Right atrium auricular region (tissue), 2 donors: ENCODE results near the gene ATAT1. TPM values are rescaled to one million over a fixed set of nuclear protein-coding genes. Genes with fewer than 3 reads are reported as not detected.

Source experiments
- DNase-seq: peaks from one replicate; pipeline ENCODE4 v3.0.0-alpha.2; 2019; ENCODE audit warnings: low spot score
- H3K27ac ChIP-seq, 2 donors: fragments of 200-600 bp; sonication (generic); 1 replicate in 1 of 2; 2 replicates in 1 of 2; pipeline ENCODE4 v1.5.1; 2016 to 2019
- H3K27me3 ChIP-seq, 2 donors: fragments of 200-600 bp; sonication (generic); one replicate each; pipeline versions ENCODE4 v1.5.1 to v1.6.0; 2017 to 2019
- H3K36me3 ChIP-seq: fragments of 200-600 bp; sonication (generic); one replicate; pipeline ENCODE4 v1.5.1; 2016
- H3K4me1 ChIP-seq, 2 donors: fragments of 200-600 bp; sonication (generic); one replicate each; pipeline versions ENCODE4 v1.5.1 to v1.6.0; 2017 to 2019
- H3K4me3 ChIP-seq, 2 donors: fragments of 200-600 bp; sonication (generic); 1 replicate in 1 of 2; 2 replicates in 1 of 2; pipeline ENCODE4 v1.5.1; 2017 to 2019; ENCODE audit warnings: mild to moderate bottlenecking in 1 of 2, moderate library complexity in 1 of 2
- H3K9me3 ChIP-seq, 2 donors: fragments of 200-600 bp; sonication (generic); one replicate each; pipeline ENCODE4 v1.5.1; 2019
- CTCF ChIP-seq, 2 donors: fragments of 200-600 bp; sonication (generic); IDR thresholded peaks; one replicate each; pipeline ENCODE4 v1.5.1; 2019; ENCODE audit warnings: antibody characterized with exemption in 2 of 2
- total RNA-seq, 2 donors: library from RNA; depleted of rRNA; stranded (reverse); fragments of >200 nt; gene quantifications; one replicate each; pipeline ENCODE4 v1.1.0, GENCODE V29; 2016

ATAT1 gene
- total RNA-seq, 2 donors from 2014 or later = 1.6 to 1.8 TPM

DNA sequence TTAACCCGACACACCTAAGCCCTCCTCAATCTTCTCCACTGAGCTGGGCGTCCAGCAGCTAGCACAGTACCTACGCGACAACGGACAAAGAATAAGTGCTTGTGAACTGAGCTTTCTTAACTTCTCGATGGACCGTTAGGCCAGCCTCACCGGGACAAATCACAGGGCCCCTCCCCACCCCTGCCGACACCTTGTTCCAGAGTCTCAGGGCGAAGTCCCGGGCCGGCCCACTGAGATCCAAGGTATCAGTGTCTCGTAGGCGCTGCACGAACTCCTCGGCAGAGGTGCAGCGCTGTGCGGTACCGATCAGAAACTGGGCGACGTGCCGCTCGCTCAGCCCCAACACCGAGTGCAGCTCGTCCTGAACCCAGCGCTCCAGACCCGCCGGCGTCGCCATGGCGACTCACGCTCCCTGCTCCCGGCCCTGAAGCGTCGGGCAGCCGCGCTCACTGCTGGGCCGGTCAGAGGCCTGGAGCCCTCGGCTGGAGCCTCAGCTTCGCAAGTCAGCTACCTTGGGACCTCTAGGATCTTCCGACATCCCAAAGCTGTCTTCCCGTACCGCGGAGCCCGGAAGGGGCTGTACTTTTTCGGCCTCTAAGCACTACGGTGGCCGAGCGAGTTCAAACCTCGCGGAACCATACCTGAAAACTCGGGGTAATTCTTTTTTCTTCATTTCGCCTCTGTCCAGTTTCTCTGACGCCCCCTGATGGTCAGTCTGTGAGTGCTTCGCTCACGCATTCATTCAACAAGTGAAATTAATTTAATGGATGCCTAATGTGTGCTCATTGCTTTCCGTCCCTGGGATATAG is 46.0 kb downstream of the ATAT1 start, which contains the start of gene DHX16:
TSS of gene DHX16 (minus strand) at position 562 of the 809 bp plus-strand sequence. CDS start at position 397, 165 bp downstream.
- Histone ChIP-seq H3K27me3 (no peaks in the 10 kb centered on the region), H3K27ac (peak within 1 kb of the TSS; percentile 78 to 79), H3K4me1 (peaks cover 0 to 20% of the 10 kb centered on the region in 2 donors), H3K4me3 (peak within 1 kb of the TSS; percentile 85 to 92), H3K9me3 (no peaks in the 10 kb centered on the region), H3K36me3 (peaks cover 43% of the 10 kb centered on the region)
- peak; percentile 97 for DNase-seq
- TF ChIP-seq CTCF (IDR thresholded peaks at IDR 0.05) = peak; percentile 82 to 91

DNA sequence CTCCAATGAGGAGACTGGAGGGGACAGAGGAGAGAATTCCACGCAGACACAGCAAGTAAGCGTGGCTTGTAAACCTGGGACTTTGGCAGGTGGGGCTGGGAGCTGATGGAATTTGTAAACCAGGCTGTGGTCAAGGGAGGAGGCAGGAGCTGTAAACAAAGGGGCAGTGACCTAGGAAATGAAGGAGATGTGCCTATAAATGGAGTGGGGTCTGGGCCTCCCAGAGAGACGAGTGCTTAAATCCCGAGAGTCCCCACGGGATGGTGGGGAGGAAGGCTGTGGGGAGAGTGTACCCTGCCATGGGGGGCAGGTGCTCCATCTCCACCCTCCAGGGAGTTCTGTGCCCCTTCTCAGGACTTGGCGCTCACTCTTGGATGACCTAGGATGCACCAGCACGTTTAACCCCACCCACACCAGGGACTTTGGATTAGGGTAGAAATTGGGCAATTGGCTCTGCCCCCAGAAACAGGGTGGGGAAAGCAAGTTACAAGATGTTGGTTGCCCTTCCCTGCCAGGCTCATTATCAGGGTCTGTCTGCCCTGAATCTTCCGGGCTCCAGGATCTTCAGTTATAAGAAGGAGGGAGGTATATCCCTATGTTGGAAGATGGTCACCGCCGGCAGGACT is 50.1 kb downstream of the ATAT1 start:
- Histone ChIP-seq H3K9me3 (no peaks in the 10 kb centered on the region), H3K27me3 (no peaks in the 10 kb centered on the region), H3K4me3 (no peak overlapping the region), H3K27ac (no peak overlapping the region), H3K36me3 (peaks cover 49% of the 10 kb centered on the region), H3K4me1 (peaks cover 0 to 39% of the 10 kb centered on the region in 2 donors)
- TF ChIP-seq CTCF (IDR thresholded peaks at IDR 0.05) = no peak
- DNase-seq = no peak

DNA sequence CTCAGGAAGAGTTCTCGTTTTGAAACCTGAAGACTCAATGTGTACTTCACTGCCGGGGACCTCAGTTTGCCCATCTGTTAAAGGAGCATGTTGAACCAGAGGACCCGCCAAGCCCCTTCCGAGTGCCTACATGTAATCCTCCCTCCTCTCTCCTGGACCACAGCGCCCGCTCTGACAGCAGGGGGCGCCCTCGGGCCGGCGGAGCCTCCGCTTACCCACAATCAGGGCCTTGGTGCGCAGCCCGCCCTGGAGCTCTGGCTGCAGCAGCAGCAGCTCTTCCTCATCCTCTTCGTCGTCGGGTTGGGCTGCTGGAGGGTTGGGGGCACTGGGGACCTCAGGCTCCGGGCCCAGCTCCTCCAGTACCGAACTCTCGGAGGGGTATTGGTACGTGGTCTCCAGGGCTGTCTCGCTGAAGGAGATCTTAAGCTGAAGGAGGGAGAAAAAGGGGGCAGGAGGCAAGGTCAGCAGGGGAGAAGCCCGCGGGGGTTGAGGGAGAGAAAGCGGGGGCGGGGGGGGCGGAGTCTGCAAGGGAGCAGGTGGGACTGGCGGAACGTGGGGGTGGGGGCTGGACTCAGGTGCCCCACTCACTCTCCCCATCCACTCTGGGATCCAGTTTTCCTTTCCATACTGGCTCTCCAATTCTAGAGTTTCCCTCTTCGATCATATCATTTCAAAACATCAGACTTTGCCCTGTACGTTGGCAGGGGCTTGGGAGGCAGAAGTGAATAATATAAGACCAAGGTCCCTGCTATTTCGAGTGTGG is 52.5 kb downstream of the ATAT1 start:
- Histone ChIP-seq H3K27me3 (no peaks in the 10 kb centered on the region), H3K9me3 (no peaks in the 10 kb centered on the region), H3K4me1 (peaks cover 0 to 52% of the 10 kb centered on the region in 2 donors), H3K36me3 (peaks cover 49% of the 10 kb centered on the region), H3K27ac (peak overlapping the region; percentile 42 to 50), H3K4me3 (peak overlapping the region in 1 of 2 donors; percentile 9)
- peak; percentile 88 for DNase-seq
- peak; percentile 93 to 99 for TF ChIP-seq CTCF (IDR thresholded peaks at IDR 0.05)

DNA sequence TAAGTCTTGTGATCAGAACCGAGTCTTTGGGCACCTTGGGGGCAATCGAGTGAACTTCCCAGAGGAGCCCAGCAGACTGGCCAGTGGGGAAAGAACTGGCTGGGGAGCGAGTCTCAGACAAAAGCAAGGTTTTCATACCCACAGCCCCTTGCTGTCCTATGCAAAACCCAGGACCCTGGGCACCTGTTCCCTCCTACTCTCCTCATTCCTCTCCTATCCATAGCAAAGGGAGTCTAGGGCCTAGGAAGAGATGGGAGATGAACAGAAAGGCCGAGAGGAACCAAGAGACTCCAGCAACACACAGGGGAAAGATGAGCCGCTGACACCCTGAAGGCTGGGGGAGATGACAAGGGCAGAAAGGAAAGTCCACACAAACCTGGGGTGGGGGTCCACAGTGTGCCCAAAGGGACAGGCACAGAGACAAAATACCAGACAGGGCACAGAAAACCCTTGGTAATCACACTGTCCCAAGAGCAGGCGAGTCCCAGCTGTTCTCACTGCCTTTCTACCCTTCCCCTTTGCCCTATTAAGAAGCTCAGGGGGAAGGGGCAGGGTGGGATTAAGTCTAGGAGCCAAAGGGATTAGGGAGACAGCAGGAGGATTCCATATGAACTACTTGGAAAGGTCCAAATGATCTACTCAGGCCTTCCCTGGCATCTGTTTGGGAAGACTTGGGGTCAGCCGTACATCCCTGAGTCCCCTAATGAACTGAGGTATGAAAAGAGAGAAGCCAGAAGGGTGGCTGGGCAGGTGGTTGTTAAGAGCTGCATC is 53.3 kb downstream of the ATAT1 start:
- no peak for DNase-seq
- no peak for TF ChIP-seq CTCF (IDR thresholded peaks at IDR 0.05)
- Histone ChIP-seq H3K27ac (peak overlapping the region in 1 of 2 donors; percentile 50), H3K4me1 (peaks cover 0 to 60% of the 10 kb centered on the region in 2 donors), H3K36me3 (peaks cover 54% of the 10 kb centered on the region), H3K9me3 (no peaks in the 10 kb centered on the region), H3K27me3 (no peaks in the 10 kb centered on the region), H3K4me3 (no peak overlapping the region)

- DNase-seq = no peak
- TF ChIP-seq CTCF (IDR thresholded peaks at IDR 0.05) = no peak
- Histone ChIP-seq H3K27me3 (no peaks in the 10 kb centered on the region), H3K4me3 (peak overlapping the region; percentile 83 to 90), H3K27ac (peak overlapping the region; percentile 99), H3K36me3 (peaks cover 50% of the 10 kb centered on the region), H3K9me3 (no peaks in the 10 kb centered on the region), H3K4me1 (peaks cover 0 to 74% of the 10 kb centered on the region in 2 donors)
Observed at GRCh38 chr6:30681766-30682142, 55.1 kb downstream of the ATAT1 start.
